ENCODE measurements around the gene CCAR1. TPM values are rescaled to one million over a fixed set of nuclear protein-coding genes. Genes with fewer than 3 reads are reported as not detected.

Gene CCAR1
- total and polyA plus RNA-seq, 2 of the 4 experiments (the other 2 are of a cell fraction): 35.1 to 60.8 TPM

GRCh38 chr10:68812420-68812819 is 91.4 kb downstream of the CCAR1 start:
- H3K9me3 ChIP-seq (ENCODE audit: control insufficient read depth, insufficient read depth, low read length): no peaks in the 10 kb centered on the region
- H2BK5ac ChIP-seq (ENCODE audit: low read depth, low read length, poor library complexity, severe bottlenecking): no peak overlapping the region
- dilution Hi-C loops (cut with HindIII; ENCODE audit: low sequenced_read_pairs, unreplicated experiment) (no loop called here), intact Hi-C loops (cut with micrococcal nuclease) (no loop called here), in situ Hi-C loops (cut with MboI; ENCODE audit: low sequenced_read_pairs) (no loop called here)
- H2AK5ac ChIP-seq (ENCODE audit: low read depth, low read length): no peak overlapping the region
- H3K4me2 ChIP-seq (ENCODE audit: low read depth, low read length): no peak overlapping the region
- H4K20me1 ChIP-seq (ENCODE audit: insufficient read depth, low read length): no peaks in the 10 kb centered on the region
- POLR2A ChIA-PET (ENCODE audit: unreplicated experiment): no interaction called here
- H2BK15ac ChIP-seq (ENCODE audit: low read depth, low read length): no peak overlapping the region
- H4K8ac ChIP-seq (ENCODE audit: low read depth in 2 of 2, low read length in 2 of 2): no peak overlapping the region
- no peaks in the 10 kb centered on the region; the same call in 1 of the 2 replicates for H3K27me3 ChIP-seq (ENCODE audit: control insufficient read depth, insufficient read depth, low read length)
- H2AFZ ChIP-seq (replicated peaks; ENCODE audit: low read length, poor library complexity): no peak overlapping the region
- CTCF ChIA-PET: interaction anchor here (0.6 kb wide), 1 partner anchor 19 kb away, joined by 3 read pairs; no protein-coding TSS in a partner anchor
- TF ChIP-seq RFX5 (IDR thresholded peaks at IDR 0.05; ENCODE audit: low read depth, low read length) (no peak), MAFK (IDR thresholded peaks at IDR 0.05; ENCODE audit: low read depth, low read length) (no peak), MXI1 (IDR thresholded peaks at IDR 0.05; ENCODE audit: borderline replicate concordance, low read depth, low read length) (no peak), FOS (IDR thresholded peaks at IDR 0.05; ENCODE audit: low read depth, low read length) (no peak), USF2 (IDR thresholded peaks at IDR 0.05; ENCODE audit: low read depth, low read length) (no peak), NFE2L2 (IDR thresholded peaks at IDR 0.05; ENCODE audit: low read depth, low read length) (no peak), RAD21 (IDR thresholded peaks at IDR 0.05; ENCODE audit: low read length) (no peak), BHLHE40 (IDR thresholded peaks at IDR 0.05; ENCODE audit: low read depth, low read length) (no peak), ELK1 (IDR thresholded peaks at IDR 0.05; ENCODE audit: borderline replicate concordance, low read depth, low read length) (no peak), SMC3 (IDR thresholded peaks at IDR 0.05; ENCODE audit: low read depth, low read length) (no peak), RCOR1 (IDR thresholded peaks at IDR 0.05; ENCODE audit: insufficient replicate concordance, low read length) (no peak), POLR2A (IDR thresholded peaks at IDR 0.05; ENCODE audit: low read depth, low read length) (no peak)
- no peak overlapping the region for H3K4ac ChIP-seq (ENCODE audit: low read depth, low read length)
- no peaks in the 10 kb centered on the region for H3K9me1 ChIP-seq (ENCODE audit: insufficient read depth, low read length)
- H3K79me1 ChIP-seq (ENCODE audit: low read depth in 1 of 2, low read length in 2 of 2): no peaks in the 10 kb centered on the region
- no peak overlapping the region for H3K23ac ChIP-seq (ENCODE audit: low read depth, low read length)
- H3K4me3 ChIP-seq (ENCODE audit: insufficient read depth, low read depth, low read length): no peak overlapping the region
- no peak overlapping the region for H2BK20ac ChIP-seq (ENCODE audit: low read depth, low read length)
- no TSS peak for BruUV-seq (replicated peaks)
- H4K5ac ChIP-seq (ENCODE audit: low read depth, low read length): no peak overlapping the region
- no peak overlapping the region for H2AK9ac ChIP-seq (replicated peaks; ENCODE audit: low read depth, low read length, poor library complexity)
- no peaks in the 10 kb centered on the region for H3K36me3 ChIP-seq (ENCODE audit: control insufficient read depth, insufficient read depth, low read length)
- H4K91ac ChIP-seq (ENCODE audit: insufficient read depth, low read depth, low read length): no peak overlapping the region
- H3K4me1 ChIP-seq (ENCODE audit: control insufficient read depth, insufficient read depth, low read length): peaks cover 2% of the 10 kb centered on the region; the same call in 1 of the 2 replicates
- no peak overlapping the region for H3K14ac ChIP-seq (replicated peaks; ENCODE audit: low read depth, low read length)
- H2BK120ac ChIP-seq (ENCODE audit: low read depth, low read length): no peak overlapping the region
- 100% methylated on average over 1 of the region's 4 CpGs; no CpG with 5 or more reads in 1 of the 2 experiments for WGBS, 2 experiments (ENCODE audit: extremely low coverage in 2 of 2, insufficient read length in 1 of 2)
- ATAC-seq (ENCODE audit: low read depth) (no peak), DNase-seq (no peak)
- no peak overlapping the region for H3K18ac ChIP-seq (ENCODE audit: low read depth, low read length)
- no peak overlapping the region for H3K56ac ChIP-seq (ENCODE audit: extremely low read depth, insufficient read depth, low read length)
- no peak overlapping the region for H3K27ac ChIP-seq (ENCODE audit: insufficient read depth, low read length)
- no peak overlapping the region for H3K9ac ChIP-seq (ENCODE audit: low read depth, low read length)

Data from IMR-90 (cell line).